HG02759 (cell line): ENCODE results near the gene ATXN1.

Experiments
- ATAC-seq: cut with Tn5 transposase; IDR thresholded peaks from one replicate; pipeline ENCODE4 v1.9.1; 2021; ENCODE audit warnings: mild to moderate bottlenecking, moderate library complexity; ENCODE audit not compliant: unreplicated experiment

The ATXN1 gene

GRCh38 chr6:16432075-16433032, 328.9 kb downstream of the ATXN1 start:
- peak; percentile 70 for ATAC-seq

DNA sequence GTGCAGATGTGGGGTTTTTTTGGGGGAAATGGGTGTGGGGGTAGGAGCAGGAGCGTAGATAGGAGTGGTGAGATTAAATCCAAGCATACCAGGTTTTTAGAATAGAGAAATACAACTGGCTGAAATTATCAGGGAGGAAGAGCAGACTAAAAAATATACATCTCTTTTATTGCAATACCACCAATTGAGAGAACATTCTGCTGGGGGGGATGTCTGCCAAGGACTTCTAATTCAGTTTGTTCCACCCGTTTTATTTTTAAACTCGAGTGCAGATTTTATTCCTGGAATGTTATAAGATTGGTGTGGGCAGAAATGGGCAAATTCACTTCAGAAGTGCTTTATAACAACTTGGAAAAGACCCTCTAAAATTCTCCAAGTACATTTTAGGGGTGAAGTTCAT, 330.2 kb downstream of the ATXN1 start:
- no peak for ATAC-seq

DNA sequence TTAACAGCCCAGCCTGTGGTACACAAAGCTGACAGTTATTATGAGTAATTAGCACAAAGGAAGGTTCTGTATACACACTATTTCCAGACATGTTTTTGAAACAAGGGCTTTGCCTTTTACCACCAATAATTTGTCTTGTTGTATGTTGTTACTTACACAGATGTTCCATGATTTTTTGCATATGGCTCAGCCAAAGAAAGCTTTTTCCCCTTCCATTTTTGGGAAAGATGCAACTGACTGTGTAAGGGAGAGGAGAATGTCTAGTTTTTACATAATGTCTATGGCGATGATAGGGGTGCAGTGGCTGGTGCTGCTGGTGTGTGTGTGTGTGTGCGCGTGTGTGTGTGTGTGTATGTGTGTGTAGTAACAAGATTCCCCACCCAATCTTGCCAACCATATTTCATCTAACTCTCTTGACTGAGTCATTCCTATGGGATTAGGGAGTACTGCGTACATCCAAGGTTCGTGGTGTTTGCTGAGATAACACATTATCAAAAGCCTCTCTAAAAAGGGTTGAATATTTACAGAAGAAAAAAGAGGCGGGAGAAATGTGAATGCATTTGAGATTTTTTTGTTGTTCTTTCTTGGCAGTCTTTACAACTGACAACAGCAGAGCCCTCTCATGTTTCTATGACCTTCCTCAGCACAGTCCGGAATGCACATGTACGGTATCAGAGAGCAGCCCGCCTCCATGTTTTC, 330.7 kb downstream of the ATXN1 start:
- ATAC-seq: no peak

DNA sequence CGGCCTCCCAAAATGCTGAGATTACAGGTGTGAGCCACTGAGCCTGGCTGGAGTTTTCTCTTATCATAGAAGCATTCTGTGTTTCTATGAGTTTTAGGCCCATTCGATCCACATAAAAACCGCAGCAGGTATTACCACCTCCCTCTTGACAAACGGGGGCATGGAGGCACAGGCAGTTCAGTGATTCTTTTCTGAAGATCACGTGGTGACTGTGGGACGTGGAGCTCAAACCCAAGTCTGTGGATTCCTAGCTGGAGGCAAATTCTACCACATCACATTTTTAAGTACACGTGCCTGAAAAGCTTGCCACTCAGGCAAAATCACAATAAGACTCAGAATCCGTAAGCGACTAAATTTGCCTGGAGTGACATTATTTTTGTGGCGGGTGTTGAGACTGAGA, 331.6 kb downstream of the ATXN1 start:
- ATAC-seq: no peak

GRCh38 chr6:16427124-16427523, 334.1 kb downstream of the ATXN1 start:
- no peak for ATAC-seq

- no peak for ATAC-seq
These were observed 335.2 kb downstream of the ATXN1 start for GRCh38 chr6:16425881-16426615.

GRCh38 chr6:16421462-16421960, 339.7 kb downstream of the ATXN1 start:
- ATAC-seq: peak; percentile 25

DNA sequence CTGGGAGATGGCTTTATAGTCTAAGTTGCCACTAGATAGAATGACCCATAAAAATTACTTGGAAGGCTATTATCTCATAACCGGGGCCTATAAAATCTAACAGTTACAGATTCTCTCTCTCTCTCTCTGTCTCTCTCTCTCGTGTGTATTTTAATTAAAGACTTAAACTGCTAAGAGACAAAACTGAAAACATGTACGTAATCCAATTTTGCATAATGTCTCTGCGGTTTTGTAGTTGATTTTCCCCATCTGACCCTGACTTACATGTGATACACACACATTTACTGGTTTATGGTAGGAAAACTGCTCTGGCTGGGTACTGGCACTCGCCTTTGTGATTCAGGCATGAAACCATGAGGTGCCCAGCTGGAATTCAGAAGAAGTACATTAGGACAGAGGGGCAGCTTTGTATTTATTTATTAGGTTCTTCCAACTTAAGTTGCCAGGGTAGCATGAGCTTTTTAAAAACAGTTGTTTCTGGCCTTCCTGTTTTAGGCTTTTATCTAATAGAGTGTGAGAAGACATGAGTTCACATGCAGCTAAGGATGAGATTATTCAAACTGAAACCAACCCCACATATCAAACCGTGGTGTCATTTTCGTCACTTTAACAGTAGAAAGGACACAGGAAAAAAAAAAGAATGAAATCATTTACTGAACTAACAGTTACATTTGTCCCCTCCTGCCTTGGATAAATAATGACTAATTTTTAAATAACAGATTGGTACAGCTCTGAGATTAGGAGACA, 340.4 kb downstream of the ATXN1 start:
- peak; percentile 70 for ATAC-seq

- no peak for ATAC-seq
These were observed 340.9 kb downstream of the ATXN1 start for GRCh38 chr6:16420337-16420714.

GRCh38 chr6:16419636-16420336, 341.5 kb downstream of the ATXN1 start:
- ATAC-seq: peak; percentile 63

GRCh38 chr6:16418151-16418550, 343.1 kb downstream of the ATXN1 start:
- ATAC-seq: no peak

- ATAC-seq: no peak
These were observed 345.6 kb downstream of the ATXN1 start for GRCh38 chr6:16415677-16416076.

DNA sequence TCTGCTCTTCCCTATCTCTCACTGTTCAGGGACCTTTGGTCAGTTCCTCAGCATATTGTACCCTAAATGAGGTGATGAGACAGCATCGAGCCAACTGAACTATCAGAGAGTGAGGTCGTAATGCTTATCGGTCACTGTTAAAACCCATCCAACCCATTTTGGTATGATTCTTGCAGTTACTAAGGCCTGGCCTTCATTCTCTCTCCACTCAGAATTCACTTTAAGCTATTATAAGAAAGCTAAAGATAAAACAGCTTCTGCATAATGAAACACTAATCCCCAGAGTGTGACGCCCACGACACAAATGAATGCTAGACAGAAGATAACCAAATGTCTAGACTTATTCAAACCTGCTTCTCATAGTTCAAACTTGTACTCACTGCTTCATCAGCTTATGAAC, 347.1 kb downstream of the ATXN1 start:
- peak; percentile 73 for ATAC-seq

DNA sequence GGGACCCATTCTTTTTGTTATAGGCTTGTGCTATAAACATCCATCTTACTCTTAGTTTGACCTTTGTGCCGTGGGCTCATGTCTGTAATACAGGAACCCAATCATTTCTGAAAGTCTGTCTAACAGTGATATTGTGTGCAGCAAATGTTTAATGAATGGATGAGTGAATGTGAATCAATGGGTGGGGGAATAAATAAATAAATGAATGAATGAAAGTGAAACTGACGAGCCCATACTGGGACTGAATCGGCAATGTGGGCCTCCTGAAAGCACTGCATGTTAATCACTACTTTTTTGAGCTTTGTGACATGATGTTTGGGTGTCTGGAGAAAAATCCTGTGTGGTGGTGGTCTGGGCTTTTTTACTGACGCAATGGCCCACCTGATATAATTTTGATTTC, 347.9 kb downstream of the ATXN1 start:
- peak; percentile 48 for ATAC-seq

DNA sequence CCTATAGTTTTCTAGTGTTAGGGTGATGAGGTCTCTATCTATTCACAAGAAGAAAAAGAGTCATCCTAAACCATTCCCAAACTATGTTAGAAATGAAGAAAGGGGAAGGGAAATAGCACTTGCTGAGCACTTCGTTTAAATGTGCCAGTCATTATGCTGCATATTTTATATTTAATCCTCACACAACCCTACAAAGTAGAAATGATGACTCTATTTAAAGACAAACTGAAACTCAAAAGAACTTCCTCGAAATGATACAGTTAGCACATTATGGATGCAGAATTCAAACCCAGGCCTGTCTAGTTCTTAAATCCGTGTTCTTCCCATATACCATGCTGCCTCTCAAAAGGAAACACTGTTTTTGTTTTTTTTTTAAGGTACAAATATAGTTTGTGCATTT, 348.3 kb downstream of the ATXN1 start:
- ATAC-seq: peak; percentile 9

DNA sequence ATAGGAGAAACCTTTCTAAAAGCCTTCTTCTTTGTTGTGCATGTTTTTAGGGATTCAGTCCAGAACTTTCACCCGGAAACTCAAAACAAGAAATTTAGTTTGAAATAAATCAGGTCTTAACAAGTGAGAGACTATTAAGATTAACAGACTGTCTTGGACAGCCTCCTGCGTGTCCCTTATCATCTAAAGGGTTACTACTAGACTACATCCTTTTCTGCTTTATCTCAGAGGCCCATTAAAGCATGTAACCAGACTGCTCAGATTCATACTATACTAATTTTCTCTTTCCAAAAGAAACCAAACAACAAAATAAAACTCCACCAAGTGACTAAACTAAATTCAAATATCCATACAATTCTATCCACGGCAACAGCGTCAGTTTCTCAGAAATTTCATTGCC, 349.1 kb downstream of the ATXN1 start:
- no peak for ATAC-seq

GRCh38 chr6:16409531-16410441, 351.5 kb downstream of the ATXN1 start:
- peak; percentile 30 for ATAC-seq

- no peak for ATAC-seq
These were observed 352.5 kb downstream of the ATXN1 start for GRCh38 chr6:16408766-16409165.

- no peak for ATAC-seq
These were observed 354.3 kb downstream of the ATXN1 start for GRCh38 chr6:16406966-16407365.
